Activated CD8-positive, alpha-beta memory T cell treated with anti-CD3 and anti-CD28 coated beads, Interleukin-2, amount 50 U/mL, for 24 hours (primary cell): ENCODE data around the gene MAZ.

Source experiments
- DNase-seq: peaks from one replicate; pipeline ENCODE4 v3.0.0-alpha.2; 2020; ENCODE audit errors: extremely low read depth

The MAZ gene

DNA sequence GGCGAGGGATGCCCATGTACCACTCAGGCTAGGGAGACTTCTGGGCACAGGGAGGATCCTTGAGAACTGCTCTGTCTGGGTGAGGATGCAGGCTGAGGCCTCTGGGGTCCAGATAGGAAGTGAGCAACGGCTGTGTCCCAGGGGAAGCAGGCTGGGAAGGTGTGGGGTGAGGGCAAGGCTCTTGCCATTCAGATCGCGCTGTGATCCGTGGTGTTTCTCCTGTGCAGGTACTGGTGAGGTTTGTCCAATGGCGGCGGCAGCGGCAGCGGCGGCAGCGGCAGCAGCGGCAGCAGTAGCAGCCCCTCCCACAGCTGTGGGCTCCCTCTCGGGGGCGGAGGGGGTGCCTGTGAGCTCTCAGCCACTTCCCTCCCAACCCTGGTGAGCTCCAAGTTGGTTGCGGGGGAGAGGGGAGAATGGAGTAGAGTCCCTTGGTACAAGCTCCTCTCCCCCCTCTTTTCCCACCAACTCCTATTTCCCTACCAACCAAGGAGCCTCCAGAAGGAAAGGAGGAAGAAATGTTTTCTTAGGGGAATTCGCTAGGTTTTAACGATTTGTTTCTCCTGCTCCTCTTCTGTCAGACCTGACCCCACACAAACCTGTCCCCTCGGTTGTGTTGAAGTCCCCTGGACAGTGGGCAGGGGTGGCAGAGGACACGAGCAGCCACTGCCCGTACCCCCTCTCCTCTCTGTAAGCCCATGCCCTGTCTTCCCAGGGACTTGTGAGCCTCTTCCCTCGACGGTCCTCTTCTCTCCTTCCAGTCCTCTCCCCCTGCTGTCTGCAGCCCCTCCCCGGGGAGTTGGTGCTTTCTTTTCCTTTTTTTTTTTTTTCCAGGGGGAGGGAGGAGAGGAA is 3.7 kb downstream of the MAZ start:
- no peak for DNase-seq

DNA sequence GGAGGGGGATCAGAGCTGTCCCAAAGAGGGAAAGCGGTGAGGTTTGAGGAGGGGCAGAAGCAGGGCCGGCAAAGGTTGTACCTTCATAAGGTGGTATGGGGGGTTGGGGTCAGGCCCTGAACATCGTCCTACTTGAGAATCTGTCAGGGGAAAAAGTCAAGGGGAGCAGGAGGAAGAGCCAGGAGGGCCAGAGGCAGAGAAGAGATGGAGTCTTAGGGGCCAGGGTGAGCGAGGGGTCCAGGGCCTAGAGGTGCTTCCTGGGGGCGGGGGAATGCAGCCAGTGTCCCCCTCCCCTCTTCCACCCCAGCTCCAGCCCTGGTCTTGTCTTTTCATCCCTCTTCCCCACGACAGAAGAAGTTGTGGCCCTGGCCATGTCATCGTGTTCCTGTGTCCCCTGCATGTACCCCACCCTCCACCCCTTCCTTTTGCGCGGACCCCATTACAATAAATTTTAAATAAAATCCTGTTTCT is 4.4 kb downstream of the MAZ start:
- no peak for DNase-seq

DNA sequence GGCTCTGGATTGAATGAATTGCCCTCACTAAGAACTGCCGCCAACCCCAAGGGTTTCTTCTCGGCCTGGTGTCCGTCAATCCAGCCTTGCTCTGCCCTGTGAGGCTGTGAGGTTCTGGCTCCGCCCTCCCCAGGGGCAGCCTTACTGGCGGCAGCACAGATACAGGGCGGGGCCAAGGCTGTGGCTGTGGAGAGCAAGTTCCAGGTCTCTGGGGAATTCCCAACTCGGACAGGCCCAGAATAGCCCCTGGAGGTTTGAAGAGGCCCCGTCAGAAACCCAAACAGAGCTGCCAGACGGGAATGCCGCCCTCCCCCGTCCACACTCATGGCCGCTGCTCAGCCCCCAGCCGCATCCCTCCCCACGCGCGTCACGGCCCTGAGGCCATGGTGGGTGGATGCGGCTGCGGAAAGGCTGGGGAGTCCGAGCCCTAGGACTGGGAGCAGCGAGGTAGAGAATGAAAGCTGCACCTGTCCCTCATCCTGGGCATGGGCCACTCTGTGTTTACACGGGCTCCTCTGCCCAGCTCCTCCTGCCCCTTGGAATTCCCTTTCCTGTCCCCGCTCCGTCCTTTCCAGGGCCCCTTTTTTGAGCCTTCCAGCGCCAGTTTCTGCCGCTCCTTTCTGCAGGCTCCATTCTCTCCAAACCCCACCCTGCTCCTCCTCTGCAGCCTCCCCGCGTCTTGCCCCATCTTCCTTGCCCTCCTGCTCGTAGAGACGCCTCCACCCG is 5.0 kb downstream of the MAZ start:
- no peak for DNase-seq

DNA sequence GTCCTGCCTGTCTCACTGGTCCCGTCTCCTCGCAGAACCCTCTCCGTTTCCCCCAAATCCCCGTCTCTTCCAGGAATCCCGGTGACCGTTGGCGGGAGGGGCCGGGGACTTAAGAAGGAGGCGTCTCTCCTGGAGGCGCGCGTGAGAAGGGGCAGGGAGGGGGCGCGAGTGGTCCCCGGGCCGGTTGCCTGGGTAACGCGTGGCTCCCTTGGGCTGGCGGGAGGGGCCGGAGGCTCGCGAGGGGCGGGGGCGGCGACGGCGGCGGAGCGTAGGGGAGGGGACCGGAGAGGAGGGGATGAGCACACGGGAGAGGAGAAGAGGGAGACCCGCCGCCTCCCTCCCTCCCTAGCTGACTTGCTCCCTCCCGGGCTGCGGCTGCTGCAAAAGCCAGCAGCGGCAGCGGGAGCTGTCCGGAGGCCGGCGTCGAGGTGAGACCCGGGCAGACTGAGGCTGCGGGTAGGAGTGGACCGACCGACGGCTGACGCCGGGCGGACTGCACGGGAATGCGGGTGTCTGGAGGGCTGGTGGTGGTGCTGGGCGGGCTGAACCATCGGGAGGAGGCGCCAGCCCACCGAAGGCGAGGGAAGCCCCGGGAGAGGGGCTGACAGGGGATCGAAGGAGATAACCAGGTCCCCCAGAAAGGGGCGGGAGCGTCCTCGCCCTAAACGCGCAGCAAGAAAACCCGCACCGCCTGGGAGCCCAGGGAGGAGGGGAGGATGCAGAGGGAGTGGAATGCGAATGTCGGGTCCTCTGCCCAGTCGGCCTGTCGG is 5.8 kb downstream of the MAZ start, which contains the start of gene PRRT2:
Gene PRRT2, plus strand, starts transcription at position 298 of the 770 bp plus-strand sequence. CDS start 862 bp downstream, outside the sequence.
- no peak for DNase-seq

DNA sequence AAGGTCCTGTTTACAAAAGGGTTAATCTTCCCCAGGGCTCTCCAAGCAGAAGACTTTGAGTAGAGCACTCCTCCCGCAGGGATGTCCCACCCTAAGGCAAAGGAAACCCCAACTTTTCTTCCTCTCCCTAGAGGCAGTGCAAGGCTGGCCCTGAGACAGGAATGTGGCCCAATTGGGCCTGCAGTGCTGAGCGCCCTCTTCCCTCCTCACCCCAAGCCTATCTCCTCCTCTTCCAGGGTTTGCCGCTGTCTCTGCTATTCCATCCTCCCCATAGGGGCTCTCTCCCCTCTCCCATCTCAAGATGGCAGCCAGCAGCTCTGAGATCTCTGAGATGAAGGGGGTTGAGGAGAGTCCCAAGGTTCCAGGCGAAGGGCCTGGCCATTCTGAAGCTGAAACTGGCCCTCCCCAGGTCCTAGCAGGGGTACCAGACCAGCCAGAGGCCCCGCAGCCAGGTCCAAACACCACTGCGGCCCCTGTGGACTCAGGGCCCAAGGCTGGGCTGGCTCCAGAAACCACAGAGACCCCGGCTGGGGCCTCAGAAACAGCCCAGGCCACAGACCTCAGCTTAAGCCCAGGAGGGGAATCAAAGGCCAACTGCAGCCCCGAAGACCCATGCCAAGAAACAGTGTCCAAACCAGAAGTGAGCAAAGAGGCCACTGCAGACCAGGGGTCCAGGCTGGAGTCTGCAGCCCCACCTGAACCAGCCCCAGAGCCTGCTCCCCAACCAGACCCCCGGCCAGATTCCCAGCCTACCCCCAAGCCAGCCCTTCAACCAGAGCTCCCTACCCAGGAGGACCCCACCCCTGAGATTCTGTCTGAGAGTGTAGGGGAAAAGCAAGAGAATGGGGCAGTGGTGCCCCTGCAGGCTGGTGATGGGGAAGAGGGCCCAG is 6.7 kb downstream of the MAZ start:
- DNase-seq: no peak

DNA sequence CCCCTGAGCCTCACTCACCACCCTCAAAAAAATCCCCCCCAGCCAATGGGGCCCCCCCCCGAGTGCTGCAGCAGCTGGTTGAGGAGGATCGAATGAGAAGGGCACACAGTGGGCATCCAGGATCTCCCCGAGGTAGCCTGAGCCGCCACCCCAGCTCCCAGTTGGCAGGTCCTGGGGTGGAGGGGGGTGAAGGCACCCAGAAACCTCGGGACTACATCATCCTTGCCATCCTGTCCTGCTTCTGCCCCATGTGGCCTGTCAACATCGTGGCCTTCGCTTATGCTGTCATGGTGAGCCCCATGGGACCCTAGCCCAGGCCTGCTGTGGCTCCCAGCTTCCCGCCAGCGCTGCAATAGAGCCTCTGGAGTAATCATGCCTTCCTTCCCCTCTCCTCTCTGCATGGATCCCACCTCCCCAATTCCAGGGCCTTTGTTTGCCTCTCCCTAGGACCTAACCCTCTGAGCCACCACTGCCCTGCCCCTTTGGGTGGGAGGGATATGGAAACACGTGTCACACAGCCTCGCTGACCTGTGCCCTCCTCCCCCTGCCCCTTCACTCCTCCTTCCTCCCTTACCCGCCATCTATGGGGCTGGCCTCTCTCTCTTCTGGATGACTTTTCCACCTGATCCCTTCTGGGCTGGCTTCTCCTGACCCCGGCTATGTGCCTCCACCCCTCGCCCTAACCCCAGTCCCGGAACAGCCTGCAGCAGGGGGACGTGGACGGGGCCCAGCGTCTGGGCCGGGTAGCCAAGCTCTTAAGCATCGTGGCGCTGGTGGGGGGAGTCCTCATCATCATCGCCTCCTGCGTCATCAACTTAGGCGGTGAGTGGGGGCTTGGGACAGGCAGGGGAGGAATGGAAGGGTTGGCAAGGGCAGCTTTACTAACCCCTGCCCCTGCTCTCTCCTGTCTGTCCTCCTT is 7.6 kb downstream of the MAZ start:
- DNase-seq: no peak

DNA sequence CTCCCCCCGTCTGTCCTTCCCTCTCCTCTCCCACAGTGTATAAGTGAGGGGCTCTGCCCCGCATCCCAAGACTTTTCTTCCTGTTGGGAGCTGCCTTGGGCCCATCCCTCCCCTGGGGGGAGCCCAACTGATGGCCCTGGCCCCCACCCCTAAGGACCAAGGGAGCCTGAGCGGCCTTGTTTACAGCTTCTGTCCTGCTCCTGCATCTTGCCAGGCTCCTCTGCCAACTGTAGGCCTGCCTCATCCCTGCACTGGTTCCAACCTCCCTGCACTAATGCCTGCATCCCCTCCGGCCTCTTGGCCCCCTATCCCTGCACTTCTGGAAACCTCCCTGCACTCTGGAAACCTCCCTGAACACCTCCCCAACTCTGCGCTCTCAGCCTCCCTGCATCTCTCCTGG is 8.3 kb downstream of the MAZ start:
- no peak for DNase-seq

DNA sequence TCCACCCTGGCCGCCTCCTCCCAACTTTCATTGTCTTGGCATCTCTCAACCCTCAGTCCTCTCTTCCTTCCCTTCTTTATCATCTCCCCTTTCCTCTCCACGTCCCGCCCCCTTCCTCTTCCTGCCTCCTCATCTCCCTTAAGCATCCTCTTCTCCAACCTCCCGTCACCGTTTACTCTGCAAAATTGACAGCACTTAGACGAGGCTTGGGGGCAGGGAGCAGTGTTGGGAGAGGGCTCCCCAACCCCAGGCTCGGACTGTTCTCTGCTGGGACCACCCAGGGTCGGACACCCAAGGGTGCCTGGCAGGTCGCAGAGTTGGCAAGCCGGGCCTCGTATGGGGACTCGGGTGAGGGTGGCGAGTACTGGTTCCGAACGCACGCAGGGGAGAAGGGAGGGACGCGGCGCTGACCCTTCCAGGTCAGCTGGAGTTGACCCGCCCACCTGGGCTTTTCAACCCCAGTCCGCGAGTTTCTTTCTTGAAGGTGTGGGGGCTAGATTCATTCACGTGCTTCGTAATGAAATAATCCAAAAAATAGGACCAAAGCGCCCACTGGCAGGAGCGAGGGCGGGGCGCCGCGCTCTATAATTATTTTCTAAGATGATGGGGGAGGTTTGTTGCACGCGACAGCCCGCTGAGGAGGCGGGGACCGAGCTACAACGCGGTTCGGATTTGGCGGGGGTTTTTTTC is 8.8 kb downstream of the MAZ start:
- no peak for DNase-seq

DNA sequence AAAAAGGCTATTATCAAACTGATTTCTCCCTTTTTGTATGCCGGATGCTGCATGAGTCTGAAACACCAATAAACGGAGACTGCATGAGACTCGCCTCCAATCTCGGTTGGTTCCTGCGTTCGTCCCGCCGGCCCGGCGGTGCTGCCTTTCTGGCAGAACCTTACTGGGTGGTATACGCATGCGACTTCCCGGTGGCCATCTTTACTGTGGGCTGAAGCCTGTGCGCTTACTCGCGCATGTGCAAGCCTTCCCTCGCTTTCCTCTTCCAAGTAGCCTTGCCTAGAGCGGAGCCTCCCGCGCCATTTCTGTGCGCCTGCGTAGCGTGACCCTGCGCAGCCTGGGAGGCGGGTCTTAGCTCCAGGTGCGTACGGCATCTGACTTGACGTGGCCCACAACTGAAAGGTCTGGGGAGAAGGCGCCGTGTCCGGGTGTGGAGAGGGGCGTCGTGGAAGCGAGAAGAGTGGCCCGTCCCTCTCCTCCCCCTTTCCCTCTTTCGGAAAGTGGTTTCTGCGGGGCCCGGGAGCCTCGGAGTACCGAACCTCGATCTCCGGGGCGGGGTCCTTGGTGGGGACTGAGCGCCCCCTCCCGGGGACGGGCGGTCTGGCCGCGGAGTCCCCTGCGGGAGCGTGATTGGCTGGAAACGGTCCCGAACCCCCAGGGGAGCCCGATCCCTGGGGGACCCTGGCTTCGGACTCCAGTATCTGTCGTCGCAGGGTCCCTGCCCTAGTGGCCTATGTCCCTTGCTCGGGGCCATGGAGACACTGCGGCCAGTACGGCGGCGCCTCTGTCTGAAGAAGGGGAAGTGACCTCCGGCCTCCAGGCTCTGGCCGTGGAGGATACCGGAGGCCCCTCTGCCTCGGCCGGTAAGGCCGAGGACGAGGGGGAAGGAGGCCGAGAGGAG is 9.7 kb downstream of the MAZ start, which contains the start of gene PAGR1:
Gene PAGR1, plus strand, starts transcription at position 360 of the 901 bp plus-strand sequence. Its CDS starts 374 bp downstream, at position 734.
- peak; percentile 97 for DNase-seq

DNA sequence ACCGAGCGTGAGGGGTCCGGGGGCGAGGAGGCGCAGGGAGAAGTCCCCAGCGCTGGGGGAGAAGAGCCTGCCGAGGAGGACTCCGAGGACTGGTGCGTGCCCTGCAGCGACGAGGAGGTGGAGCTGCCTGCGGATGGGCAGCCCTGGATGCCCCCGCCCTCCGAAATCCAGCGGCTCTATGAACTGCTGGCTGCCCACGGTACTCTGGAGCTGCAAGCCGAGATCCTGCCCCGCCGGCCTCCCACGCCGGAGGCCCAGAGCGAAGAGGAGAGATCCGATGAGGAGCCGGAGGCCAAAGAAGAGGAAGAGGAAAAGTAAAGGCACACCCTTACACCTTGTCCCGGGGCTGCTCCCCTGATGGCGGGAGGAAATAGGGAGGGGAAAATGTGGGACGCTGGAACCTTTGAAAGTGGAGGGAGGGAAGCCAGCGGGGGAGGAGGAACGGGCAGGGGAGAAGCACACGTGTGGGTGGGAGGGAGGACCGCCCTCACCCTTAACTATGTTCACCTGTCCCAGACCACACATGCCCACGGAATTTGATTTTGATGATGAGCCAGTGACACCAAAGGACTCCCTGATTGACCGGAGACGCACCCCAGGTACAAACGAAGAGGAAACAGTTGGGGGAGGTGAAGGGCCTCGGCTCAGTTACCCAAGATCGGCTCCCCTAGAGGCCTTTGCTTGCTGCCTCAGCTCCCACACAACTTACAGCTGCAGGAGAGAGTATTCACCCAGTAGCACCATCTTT is 10.5 kb downstream of the MAZ start:
- DNase-seq: no peak

DNA sequence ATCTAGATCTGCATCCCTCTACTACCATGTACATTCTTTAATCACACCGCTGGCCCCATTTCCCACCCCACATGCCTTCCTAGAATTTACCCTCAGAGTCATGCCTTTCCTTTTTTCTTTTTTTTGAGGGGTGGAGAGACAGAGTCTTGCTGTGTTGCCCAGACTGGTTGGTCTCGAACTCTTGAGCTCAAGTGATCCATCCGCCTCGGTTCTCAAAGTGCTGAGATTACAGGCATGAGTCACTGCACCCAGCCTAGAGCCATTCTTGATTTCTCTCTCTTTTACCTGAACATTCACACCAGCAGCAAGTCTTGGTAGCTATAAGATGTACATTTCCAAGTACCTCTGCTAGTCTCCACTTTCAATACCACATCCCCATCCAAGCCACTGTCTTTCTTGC is 11.8 kb downstream of the MAZ start:
- DNase-seq: no peak

DNA sequence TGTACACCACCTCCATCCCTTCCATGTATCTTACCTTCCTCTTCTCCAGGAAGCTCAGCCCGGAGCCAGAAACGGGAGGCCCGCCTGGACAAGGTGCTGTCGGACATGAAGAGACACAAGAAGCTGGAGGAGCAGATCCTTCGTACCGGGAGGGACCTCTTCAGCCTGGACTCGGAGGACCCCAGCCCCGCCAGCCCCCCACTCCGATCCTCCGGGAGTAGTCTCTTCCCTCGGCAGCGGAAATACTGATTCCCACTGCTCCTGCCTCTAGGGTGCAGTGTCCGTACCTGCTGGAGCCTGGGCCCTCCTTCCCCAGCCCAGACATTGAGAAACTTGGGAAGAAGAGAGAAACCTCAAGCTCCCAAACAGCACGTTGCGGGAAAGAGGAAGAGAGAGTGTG is 13.2 kb downstream of the MAZ start:
- DNase-seq: no peak

DNA sequence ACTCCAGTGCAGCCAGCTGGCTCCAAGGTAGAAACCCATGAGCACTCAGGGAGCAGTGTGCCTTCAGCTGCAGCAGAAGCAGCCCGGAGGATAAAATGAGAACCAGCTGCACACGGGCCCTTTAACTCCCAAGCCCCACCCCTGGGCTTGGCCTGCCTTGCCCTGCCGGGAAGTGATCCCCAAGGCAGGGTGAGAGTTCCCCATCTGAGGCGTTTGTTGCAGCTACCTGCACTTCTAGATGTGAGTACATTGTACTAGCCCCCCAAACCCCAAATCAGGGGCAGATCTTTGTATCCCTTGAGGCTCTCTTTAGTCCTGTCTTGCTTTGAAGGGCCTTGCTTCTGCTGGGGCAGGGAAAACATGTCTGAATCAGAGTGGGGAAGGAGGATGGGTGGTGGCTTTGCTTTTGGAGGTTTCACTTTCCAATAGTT is 14.0 kb downstream of the MAZ start, which contains the start of gene MVP:
Gene MVP, plus strand, starts transcription at position 192 of the 431 bp plus-strand sequence. CDS start 10,088 bp downstream, outside the sequence.
- DNase-seq: no peak

DNA sequence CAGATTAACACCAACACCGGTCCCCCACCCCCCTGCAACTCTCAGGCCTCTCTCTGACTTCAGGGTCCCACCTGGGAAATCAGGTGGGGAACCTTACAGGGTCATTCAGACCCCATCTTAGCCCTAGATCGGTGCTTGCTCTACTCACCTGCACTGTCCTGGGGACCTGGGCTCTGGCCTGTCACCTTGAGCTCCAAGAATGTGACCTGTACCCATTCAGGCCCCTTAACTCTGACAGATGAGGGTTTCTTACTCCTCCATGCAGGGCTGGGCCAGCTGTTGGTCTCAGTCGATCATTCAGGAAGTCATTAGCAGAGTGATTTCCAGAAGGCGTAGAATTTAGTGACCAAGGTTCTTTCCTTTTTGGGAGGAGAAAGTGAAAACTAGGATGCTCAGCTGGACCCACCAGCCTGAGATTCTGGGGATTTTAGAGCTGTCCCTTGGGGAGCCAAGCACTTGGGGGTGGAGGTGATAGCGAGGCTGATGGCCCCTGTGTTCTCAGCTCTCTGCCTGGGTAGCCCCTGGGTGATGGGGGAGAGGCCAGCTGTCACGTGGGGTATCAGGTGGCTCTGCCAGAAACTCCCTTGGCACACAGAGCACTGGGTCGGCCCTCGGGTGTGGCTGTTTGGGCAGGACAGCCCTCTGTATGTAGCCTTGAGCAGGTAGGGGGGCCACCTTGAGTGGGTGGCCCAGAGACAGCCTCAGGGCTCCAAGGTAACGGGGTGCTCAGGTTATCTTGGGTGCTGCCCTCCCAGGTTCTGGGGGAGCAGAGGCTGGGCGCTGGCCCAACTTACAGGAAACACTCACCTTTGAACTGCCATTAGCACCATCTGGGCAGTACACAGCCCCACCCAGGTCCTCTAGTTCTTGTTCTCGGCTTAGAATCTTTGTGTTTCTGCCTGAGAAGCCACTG is 14.7 kb downstream of the MAZ start:
- no peak for DNase-seq

DNA sequence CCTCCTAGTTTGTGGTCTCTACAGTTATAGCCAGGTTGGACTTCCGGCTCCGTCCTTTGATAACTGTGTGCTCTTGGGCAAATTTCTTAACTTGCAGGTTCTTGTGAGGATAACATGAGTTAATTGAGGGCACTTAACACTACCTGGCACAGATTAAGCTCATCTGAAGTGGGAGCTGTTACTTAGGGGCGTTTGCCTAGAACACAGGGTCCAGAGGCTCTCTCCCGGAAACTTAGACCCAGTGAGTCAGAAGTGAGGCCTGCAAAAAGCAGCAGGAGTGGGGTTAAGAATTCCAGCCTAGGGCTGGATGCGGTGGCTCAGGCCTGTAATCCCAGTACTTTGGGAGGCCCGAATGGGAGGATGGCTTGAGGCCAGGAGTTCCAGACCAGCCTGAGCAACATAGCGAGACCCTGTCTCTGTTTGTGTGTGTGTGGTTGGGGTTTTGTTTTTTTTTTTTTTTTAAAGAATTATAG is 15.3 kb downstream of the MAZ start:
- no peak for DNase-seq

DNA sequence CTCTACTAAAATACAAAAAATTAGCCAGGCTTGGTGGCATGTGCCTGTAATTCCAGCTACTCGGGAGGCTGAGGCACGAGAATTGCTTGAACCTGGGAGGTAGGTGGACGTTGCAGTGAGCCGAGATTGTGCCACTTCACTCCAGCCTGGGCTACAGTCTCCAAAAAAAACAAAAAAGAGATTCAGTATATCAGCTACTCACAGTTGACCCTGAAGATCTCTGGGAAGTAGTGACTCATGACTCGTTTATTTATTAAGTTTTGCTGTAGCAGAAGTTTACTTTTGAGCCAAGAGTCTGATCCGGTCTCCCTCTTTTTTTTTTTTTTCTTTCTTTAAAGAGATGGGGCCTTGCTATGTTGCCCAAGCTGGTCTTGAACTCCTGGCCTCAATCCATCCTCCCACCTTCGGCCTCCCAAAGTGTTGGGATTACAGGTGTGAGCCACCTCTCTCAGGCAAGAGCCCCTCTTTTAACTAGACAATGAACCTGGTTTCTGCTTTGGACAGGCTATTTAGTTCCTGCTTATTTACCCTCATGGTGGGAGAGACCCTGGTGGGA is 18.3 kb downstream of the MAZ start:
- DNase-seq: no peak
